Heart right ventricle (tissue), 16 donors: Measurements from ENCODE around the gene PTPN4. TPM values are rescaled to one million over a fixed set of nuclear protein-coding genes. Genes with fewer than 3 reads are reported as not detected.

Source experiments
- ATAC-seq, 8 donors: fragments of 200-7000 bp; cut with Tn5 transposase; one replicate each; pipeline ENCODE4 v1.9.1; 2020; ENCODE audit warnings: mild to moderate bottlenecking in 8 of 8, moderate library complexity in 8 of 8, moderate number of reproducible peaks in 1 of 8
- DNase-seq, 2 donors: peaks; one replicate each; pipeline ENCODE4 v3.0.0-alpha.2; 2020
- H3K27ac ChIP-seq, 10 donors: fragments of 200-600 bp; sonication (generic) in 2 of 10; one replicate each; pipeline versions ENCODE4 v1.5.0 to v1.8.0; 2020 to 2022; ENCODE audit warnings: mild to moderate bottlenecking in 3 of 10
- H3K27me3 ChIP-seq, 7 donors: fragments of 200-600 bp; one replicate each; pipeline ENCODE4 v1.8.0; 2021 to 2022; ENCODE audit warnings: mild to moderate bottlenecking in 2 of 7
- H3K36me3 ChIP-seq, 9 donors: fragments of 200-600 bp; sonication (generic) in 1 of 9; one replicate each; pipeline versions ENCODE4 v1.5.0 to v1.8.0; 2020 to 2022; ENCODE audit warnings: mild to moderate bottlenecking in 2 of 9
- H3K4me1 ChIP-seq, 9 donors: fragments of 200-600 bp; sonication (generic) in 1 of 9; one replicate each; pipeline versions ENCODE4 v1.5.0 to v1.8.0; 2020 to 2022; ENCODE audit warnings: mild to moderate bottlenecking in 4 of 9
- H3K4me3 ChIP-seq, 10 donors: fragments of 200-600 bp; sonication (generic) in 2 of 10; one replicate each; pipeline versions ENCODE4 v1.5.0 to v1.8.0; 2020 to 2022; ENCODE audit warnings: mild to moderate bottlenecking in 7 of 10, moderate library complexity in 2 of 10
- H3K9me3 ChIP-seq, 11 donors: fragments of 200-600 bp in 10 of 11; sonication (generic) in 2 of 11; one replicate each; pipeline versions ENCODE4 v1.5.0 to v1.8.0; 2013 to 2022; ENCODE audit warnings: mild to moderate bottlenecking in 2 of 11, control low read depth in 1 of 11, moderate library complexity in 1 of 11
- WGBS, 2 donors: extraction: QIAGEN DNeasy Blood & Tissue Kit; methylation state at CpG; one replicate each; pipeline ENCODE4 v1.1.7; 2013; ENCODE audit warnings: inconsistent platforms in 1 of 2; 5-methylcytosine and 5-hydroxymethylcytosine counted together
- intact Hi-C, 10 donors: fragments of 100-400 bp; cut with DNase I; formaldehyde crosslinking; loops; one replicate each; pipeline versions ENCODE4 v1.11.1 to v1.14.2; 2022
- polyA plus RNA-seq, 2 donors: library from polyadenylated mRNA; stranded (reverse); fragments of 200-250 nt; gene quantifications; one replicate each; pipeline ENCODE4 v1.2.3, GENCODE V29; 2013
- total RNA-seq, 10 donors: library from RNA; stranded (reverse); fragmentation: NEBNext Ultra II Directional in 3 of 10; extraction: Animal tissue kit (Norgen Biotek cat#: 25700) in 3 of 10; gene quantifications; one replicate each; pipeline versions ENCODE4 v1.2.1 to v1.2.4, GENCODE V29; 2021 to 2023
- TF ChIP-seq, protein P1 (sequence below), 9 donors: fragments of 200-600 bp; sonication (generic) in 2 of 9; IDR thresholded peaks; one replicate each; pipeline versions ENCODE4 v1.5.0 to v1.8.0; 2021 to 2022; ENCODE audit warnings: antibody characterized with exemption in 9 of 9, mild to moderate bottlenecking in 5 of 9, moderate library complexity in 1 of 9
- donor health status: Arrhythmogenic right ventricular cardiomyopathy.
- donor health status: ischemic (EF 13 %, LVEDD 7.1; RV severe dilation, severe dysfunction).
- donor health status: healthy with polysubstance abuse.
- donor health status: DM: no; HTN: yes; CAD: no.
- donor health status: DM: no; HTN: no; CAD: no.
- donor health status: ischemic (EF 25% LVEDD 6.9; RV normal size, moderate dysfunction).
- donor health status: ischemic (EF 25% LVEDD 5.7; RV mildly dilated, moderate dysfunction).
- donor health status: healthy.
- donor health status: DM: yes; HTN: yes; CAD: no.
- donor health status: Ischemic cardiomyopathy.
- donor health status: ischemic (EF 35%, LVEDD 5.7; RV mildly dilated, moderate dysfunction).
- donor health status: nonischemic (EF 11% LVEDD 7.7; RV severe dilation, severe dysfunction).
- donor health status: DM: yes; HTN: yes; CAD: no.
- donor health status: PGD.
- donor health status: ischemic (EF 29% LVEDD 5.4; RV normal size, mild dysfunction).
- donor health status: nonischemic (EF 23%, LVEDD 6.1; RV moderate dilation, normal function).

PTPN4 gene
- total and polyA plus RNA-seq, 12 donors = 2.5 to 56.1 (median 44.7) TPM

DNA sequence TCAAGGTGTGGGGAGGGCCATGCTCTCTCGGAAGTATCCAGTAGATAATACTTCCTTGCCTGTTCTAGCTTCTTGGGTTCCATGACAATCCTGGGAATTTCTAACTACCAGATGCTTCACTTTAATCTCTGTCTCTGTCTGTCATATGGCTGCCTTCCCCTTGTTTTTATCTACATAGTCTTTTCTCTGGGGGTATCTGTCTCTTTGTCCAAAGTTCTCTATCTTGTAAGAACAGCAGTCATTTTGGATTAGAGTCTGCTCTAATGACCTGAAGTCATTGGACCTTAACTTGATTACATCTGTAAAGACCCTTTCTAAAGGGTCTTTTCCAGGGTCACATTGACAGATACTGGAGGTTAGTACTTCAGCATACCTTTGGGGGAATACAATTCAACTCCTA is 241.7 kb downstream of the PTPN4 start:
- intact Hi-C loops = no loop called here
- Histone ChIP-seq H3K36me3 (no peaks in the 10 kb centered on the region), H3K9me3 (no peaks in the 10 kb centered on the region), H3K27me3 (no peaks in the 10 kb centered on the region), H3K4me3 (no peak overlapping the region), H3K4me1 (no peaks in the 10 kb centered on the region), H3K27ac (no peak overlapping the region)
- no peak for ATAC-seq
- no peak for DNase-seq
- 55 to 72% methylated on average over 1 of the region's 1 CpG for WGBS, 2 donors
- TF ChIP-seq, protein P1, sequence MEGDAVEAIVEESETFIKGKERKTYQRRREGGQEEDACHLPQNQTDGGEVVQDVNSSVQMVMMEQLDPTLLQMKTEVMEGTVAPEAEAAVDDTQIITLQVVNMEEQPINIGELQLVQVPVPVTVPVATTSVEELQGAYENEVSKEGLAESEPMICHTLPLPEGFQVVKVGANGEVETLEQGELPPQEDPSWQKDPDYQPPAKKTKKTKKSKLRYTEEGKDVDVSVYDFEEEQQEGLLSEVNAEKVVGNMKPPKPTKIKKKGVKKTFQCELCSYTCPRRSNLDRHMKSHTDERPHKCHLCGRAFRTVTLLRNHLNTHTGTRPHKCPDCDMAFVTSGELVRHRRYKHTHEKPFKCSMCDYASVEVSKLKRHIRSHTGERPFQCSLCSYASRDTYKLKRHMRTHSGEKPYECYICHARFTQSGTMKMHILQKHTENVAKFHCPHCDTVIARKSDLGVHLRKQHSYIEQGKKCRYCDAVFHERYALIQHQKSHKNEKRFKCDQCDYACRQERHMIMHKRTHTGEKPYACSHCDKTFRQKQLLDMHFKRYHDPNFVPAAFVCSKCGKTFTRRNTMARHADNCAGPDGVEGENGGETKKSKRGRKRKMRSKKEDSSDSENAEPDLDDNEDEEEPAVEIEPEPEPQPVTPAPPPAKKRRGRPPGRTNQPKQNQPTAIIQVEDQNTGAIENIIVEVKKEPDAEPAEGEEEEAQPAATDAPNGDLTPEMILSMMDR (IDR thresholded peaks at IDR 0.05) = no peak

- no peak overlapping the region for H3K27ac ChIP-seq
- ATAC-seq (no peak), DNase-seq (no peak)
- TF ChIP-seq, protein P1 (IDR thresholded peaks at IDR 0.05) = no peak
- no peaks in the 10 kb centered on the region for H3K4me1 ChIP-seq
- H3K9me3 ChIP-seq = no peaks in the 10 kb centered on the region
- no peak overlapping the region for H3K4me3 ChIP-seq
- H3K36me3 ChIP-seq = no peaks in the 10 kb centered on the region
- intact Hi-C loops = no loop called here
- H3K27me3 ChIP-seq = no peaks in the 10 kb centered on the region
These were observed 244.5 kb downstream of the PTPN4 start for GRCh38 chr2:120004254-120004653.

GRCh38 chr2:120005834-120006521 is 246.3 kb downstream of the PTPN4 start:
- Histone ChIP-seq H3K9me3 (no peaks in the 10 kb centered on the region), H3K27me3 (no peaks in the 10 kb centered on the region), H3K4me3 (no peak overlapping the region), H3K36me3 (no peaks in the 10 kb centered on the region), H3K4me1 (no peaks in the 10 kb centered on the region), H3K27ac (no peak overlapping the region)
- no peak for ATAC-seq
- DNase-seq = no peak
- intact Hi-C loops = no loop called here
- WGBS, 2 donors = 93 to 94% methylated on average over 11 of the region's 11 CpGs
- TF ChIP-seq, protein P1 (IDR thresholded peaks at IDR 0.05) = no peak

DNA sequence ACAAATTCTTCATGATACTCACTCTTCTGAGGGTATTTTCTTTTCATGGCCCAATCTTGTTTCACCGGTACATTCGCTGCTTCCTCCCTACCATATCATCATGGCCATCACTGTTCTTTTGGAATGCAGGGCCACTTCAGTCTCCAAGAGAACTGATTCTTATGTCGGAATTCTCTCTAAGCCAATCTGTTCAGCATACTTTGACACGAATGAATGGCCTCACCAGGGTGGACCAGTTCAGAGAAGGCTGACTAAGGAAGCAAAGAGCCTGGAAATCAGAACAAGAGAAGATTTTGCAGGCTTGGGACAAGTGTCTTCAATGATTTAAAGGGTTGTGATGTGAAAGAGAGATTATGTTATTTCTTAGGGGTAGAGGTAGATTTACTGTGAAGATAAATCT is 248.1 kb downstream of the PTPN4 start:
- intact Hi-C loops = no loop called here
- ATAC-seq (no peak), DNase-seq (no peak)
- Histone ChIP-seq H3K4me1 (peaks cover 0 to 12% (median 6%) of the 10 kb centered on the region in 9 donors), H3K27me3 (no peaks in the 10 kb centered on the region), H3K9me3 (no peaks in the 10 kb centered on the region), H3K4me3 (no peak overlapping the region), H3K36me3 (no peaks in the 10 kb centered on the region), H3K27ac (no peak overlapping the region)
- TF ChIP-seq, protein P1 (IDR thresholded peaks at IDR 0.05) = no peak
- WGBS, 2 donors = 87 to 93% methylated on average over 4 of the region's 4 CpGs
